HCT116 (cell line): ENCODE results near the gene LMTK3.

ENCODE experiments used
- ATF3 ChIP-seq: IDR thresholded peaks from 2 replicates; pipeline ENCODE4 v1.6.1; 2012
- CBX3 ChIP-seq: IDR thresholded peaks from 2 replicates; pipeline ENCODE4 v1.6.1; 2012; ENCODE audit warnings: low read depth
- ELF1 ChIP-seq: IDR thresholded peaks from 2 replicates; pipeline ENCODE4 v1.6.1; 2012; ENCODE audit warnings: low read depth, borderline replicate concordance
- EZH2 ChIP-seq: fragments of 200-600 bp; sonication (generic); IDR thresholded peaks from 2 replicates; pipeline ENCODE4 v1.6.1; 2017; ENCODE audit warnings: antibody characterized with exemption, mixed run types
- FOSL1 ChIP-seq: IDR thresholded peaks from 2 replicates; pipeline ENCODE4 v1.6.1; 2012; ENCODE audit warnings: low read depth
- JUND ChIP-seq: IDR thresholded peaks from 2 replicates; pipeline ENCODE4 v1.6.1; 2012
- POLR2A ChIP-seq: IDR thresholded peaks from 2 replicates; pipeline ENCODE4 v1.7.0; 2011; ENCODE audit warnings: borderline replicate concordance; ENCODE audit not compliant: insufficient read depth, insufficient read length; ENCODE audit errors: extremely low read depth
- POLR2AphosphoS5 ChIP-seq: IDR thresholded peaks from 2 replicates; pipeline ENCODE4 v1.6.1; 2011; ENCODE audit warnings: mild to moderate bottlenecking, low read depth, low read length, moderate library complexity
- SIN3A ChIP-seq: IDR thresholded peaks from 2 replicates; pipeline ENCODE4 v1.6.1; 2012; ENCODE audit warnings: low read depth
- TCF7L2 ChIP-seq: IDR thresholded peaks from 2 replicates; pipeline ENCODE4 v1.7.0; 2011; ENCODE audit warnings: borderline replicate concordance, inconsistent platforms; ENCODE audit not compliant: insufficient read depth, insufficient read length; ENCODE audit errors: extremely low read depth
- ZNF274 ChIP-seq: fragments of 200-500 bp; sonication (Bioruptor generic); IDR thresholded peaks from 2 replicates; pipeline ENCODE4 v1.6.1; 2014; ENCODE audit warnings: mild to moderate bottlenecking, low read depth, low read length, inconsistent platforms
- TF ChIP-seq, protein P1 (sequence below), 3 experiments: fragments of 200-600 bp in 1 of 3; sonication (generic) in 1 of 3; IDR thresholded peaks in 2 of 3; conservative IDR thresholded peaks in 1 of 3; 2 replicates each; pipeline ENCODE4 v1.5.1; 2012 to 2017; ENCODE audit warnings: low read depth in 2 of 3, low read length in 2 of 3, antibody characterized with exemption in 1 of 3, borderline replicate concordance in 1 of 3, control low read depth in 1 of 3, mild to moderate bottlenecking in 1 of 3, mixed read lengths in 1 of 3, mixed run types in 1 of 3, moderate library complexity in 1 of 3; ENCODE audit not compliant: insufficient read depth in 1 of 3

DNA sequence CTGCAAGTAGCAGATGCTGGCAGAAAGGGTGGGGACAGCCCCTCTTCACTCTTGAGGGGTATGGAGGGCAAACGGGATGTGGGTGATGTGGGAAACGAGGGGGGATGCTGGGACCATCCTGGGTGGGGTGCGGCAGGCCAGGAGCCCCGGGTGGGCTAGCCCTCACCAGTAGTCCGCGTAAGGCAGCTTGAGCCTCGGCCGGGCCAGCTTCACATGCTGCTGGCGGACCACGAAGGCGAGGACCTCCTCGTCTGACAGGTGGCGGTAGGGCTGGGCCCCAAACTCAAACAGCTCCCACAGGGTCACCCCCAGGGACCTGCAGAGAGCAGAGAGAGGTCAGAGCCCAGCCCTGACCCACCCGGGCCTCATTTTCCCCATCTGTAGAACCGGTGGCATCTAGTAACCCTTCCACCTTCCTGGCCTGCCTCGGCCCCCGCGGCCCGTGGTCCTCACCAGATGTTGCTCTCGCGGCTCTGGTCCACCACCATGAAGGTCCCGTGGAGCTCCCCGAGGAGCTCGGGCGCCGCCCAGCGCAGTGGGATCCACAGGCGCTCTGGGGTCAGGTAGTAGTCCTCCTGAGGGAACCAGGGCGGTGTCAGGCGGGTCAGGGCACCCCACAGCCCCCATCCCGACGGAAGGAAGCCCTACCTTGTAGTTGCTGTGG lies 10.7 kb downstream of the LMTK3 start:
- TF ChIP-seq ZNF274 (no peak), ATF3 (no peak), TCF7L2 (no peak), POLR2A (no peak), SIN3A (no peak), POLR2AphosphoS5 (no peak), CBX3 (no peak), EZH2 (no peak), FOSL1 (no peak), ELF1 (no peak), JUND (no peak)
- TF ChIP-seq, protein P1, sequence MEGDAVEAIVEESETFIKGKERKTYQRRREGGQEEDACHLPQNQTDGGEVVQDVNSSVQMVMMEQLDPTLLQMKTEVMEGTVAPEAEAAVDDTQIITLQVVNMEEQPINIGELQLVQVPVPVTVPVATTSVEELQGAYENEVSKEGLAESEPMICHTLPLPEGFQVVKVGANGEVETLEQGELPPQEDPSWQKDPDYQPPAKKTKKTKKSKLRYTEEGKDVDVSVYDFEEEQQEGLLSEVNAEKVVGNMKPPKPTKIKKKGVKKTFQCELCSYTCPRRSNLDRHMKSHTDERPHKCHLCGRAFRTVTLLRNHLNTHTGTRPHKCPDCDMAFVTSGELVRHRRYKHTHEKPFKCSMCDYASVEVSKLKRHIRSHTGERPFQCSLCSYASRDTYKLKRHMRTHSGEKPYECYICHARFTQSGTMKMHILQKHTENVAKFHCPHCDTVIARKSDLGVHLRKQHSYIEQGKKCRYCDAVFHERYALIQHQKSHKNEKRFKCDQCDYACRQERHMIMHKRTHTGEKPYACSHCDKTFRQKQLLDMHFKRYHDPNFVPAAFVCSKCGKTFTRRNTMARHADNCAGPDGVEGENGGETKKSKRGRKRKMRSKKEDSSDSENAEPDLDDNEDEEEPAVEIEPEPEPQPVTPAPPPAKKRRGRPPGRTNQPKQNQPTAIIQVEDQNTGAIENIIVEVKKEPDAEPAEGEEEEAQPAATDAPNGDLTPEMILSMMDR (IDR thresholded peaks at IDR 0.05 in 2 of 3, conservative IDR thresholded peaks at IDR 0.05 in 1 of 3; ENCODE audit: borderline replicate concordance in 1 of 3, insufficient read depth in 1 of 3, low read depth in 2 of 3, low read length in 2 of 3), result no peak
